K562 (cell line): ENCODE results near the gene GRIK2.

Experiments used
- ARID4B ChIP-seq: sonication (generic); formaldehyde crosslinking; IDR thresholded peaks from 2 replicates; pipeline ENCODE4 v1.8.0; 2022; ENCODE audit warnings: mild to moderate bottlenecking, missing genetic modification reagents
- EZH2 ChIP-seq: IDR thresholded peaks from 2 replicates; pipeline ENCODE4 v1.6.1; 2012; ENCODE audit warnings: low read depth, mild to moderate bottlenecking, inconsistent platforms, low read length, borderline replicate concordance
- ZNF668 ChIP-seq: fragments of 250-450 bp; sonication (Bioruptor Pico); IDR thresholded peaks from 2 replicates; pipeline ENCODE4 v1.8.0; 2022; ENCODE audit warnings: mild to moderate bottlenecking, inconsistent platforms

- TF ChIP-seq ARID4B (CRISPR knock-in tag) (no peak), ZNF668 (no peak), EZH2 (no peak)
Observed at GRCh38 chr6:101851911-101852310, 458.4 kb downstream of the GRIK2 start.
